Vagina (tissue), 2 donors: ENCODE results near the gene HSD3B1.

Source experiments
- CTCF ChIP-seq, 3 experiments: fragments of 450-650 bp in 2 of 3; fragments of 200-600 bp in 1 of 3; sonication (generic) in 1 of 3; IDR thresholded peaks; one replicate each; pipeline ENCODE4 v1.5.1; 2017 to 2019; ENCODE audit warnings: antibody characterized with exemption in 3 of 3, mild to moderate bottlenecking in 2 of 3, moderate library complexity in 2 of 3
- POLR2A ChIP-seq, 2 donors: fragments of 450-650 bp; IDR thresholded peaks; one replicate each; pipeline ENCODE4 v1.6.1; 2017; ENCODE audit warnings: antibody characterized with exemption in 2 of 2, mild to moderate bottlenecking in 2 of 2, moderate library complexity in 2 of 2
- POLR2AphosphoS5 ChIP-seq, 2 donors: sonication (generic); formaldehyde crosslinking; IDR thresholded peaks; one replicate each; pipeline ENCODE4 v1.9.0; 2017; ENCODE audit warnings: antibody characterized with exemption in 2 of 2, mild to moderate bottlenecking in 2 of 2, low read depth in 1 of 2; ENCODE audit not compliant: insufficient read depth in 1 of 2

- TF ChIP-seq POLR2A (IDR thresholded peaks at IDR 0.05) (no peak), CTCF (IDR thresholded peaks at IDR 0.05) (no peak), POLR2AphosphoS5 (IDR thresholded peaks at IDR 0.05; ENCODE audit: insufficient read depth in 1 of 2, low read depth in 1 of 2) (no peak)
Observed at GRCh38 chr1:119475866-119476439, 31.1 kb upstream of the HSD3B1 start.
